Adrenal gland (tissue), 12 donors: ENCODE results near the gene KMT2C. TPM values are rescaled to one million over a fixed set of nuclear protein-coding genes. Genes with fewer than 3 reads are reported as not detected.

Source experiments
- DNase-seq, 7 donors: peaks; one replicate each; pipeline ENCODE4 v3.0.0-alpha.2; 2019 to 2020
- H3K27ac ChIP-seq, 5 donors: fragments of 200-600 bp; sonication (generic) in 4 of 5; 1 replicate in 3 of 5; 2 replicates in 2 of 5; pipeline versions ENCODE4 v1.5.1 to v1.8.0; 2016 to 2020; ENCODE audit warnings: mild to moderate bottlenecking in 1 of 5
- H3K27me3 ChIP-seq: fragments of 200-600 bp; 2 replicates; pipeline ENCODE4 v1.8.0; 2021
- H3K36me3 ChIP-seq, 2 donors: fragments of 200-600 bp; replicated peaks in 1 of 2; 1 replicate in 1 of 2; 2 replicates in 1 of 2; pipeline versions ENCODE4 v1.5.1 to v1.8.0; 2018 to 2022
- H3K4me1 ChIP-seq, 2 donors: fragments of 200-600 bp; replicated peaks in 1 of 2; 1 replicate in 1 of 2; 2 replicates in 1 of 2; pipeline versions ENCODE4 v1.5.1 to v1.8.0; 2018 to 2021
- H3K4me3 ChIP-seq, 4 donors: fragments of 200-600 bp; sonication (generic) in 3 of 4; one replicate each; pipeline ENCODE4 v1.5.1; 2016 to 2018
- H3K9me3 ChIP-seq, 3 donors: fragments of 200-600 bp; sonication (generic) in 1 of 3; replicated peaks in 1 of 3; 1 replicate in 2 of 3; 2 replicates in 1 of 3; pipeline versions ENCODE4 v1.5.1 to v1.8.0; 2016 to 2021
- CTCF ChIP-seq, 6 experiments: fragments of 450-650 bp in 4 of 6; fragments of 200-600 bp in 2 of 6; sonication (generic) in 1 of 6; IDR thresholded peaks; 1 replicate in 5 of 6; 2 replicates in 1 of 6; pipeline versions ENCODE4 v1.5.1 to v1.8.0; 2016 to 2021; ENCODE audit warnings: antibody characterized with exemption in 6 of 6, mild to moderate bottlenecking in 2 of 6, moderate library complexity in 1 of 6
- POLR2A ChIP-seq, 2 donors: fragments of 450-650 bp; IDR thresholded peaks; one replicate each; pipeline ENCODE4 v1.6.1; 2017; ENCODE audit warnings: antibody characterized with exemption in 2 of 2, mild to moderate bottlenecking in 2 of 2, moderate library complexity in 1 of 2
- WGBS, 4 donors: extraction: QIAGEN DNeasy Blood & Tissue Kit in 2 of 4; methylation state at CpG; one replicate each; pipeline versions ENCODE4 v1.1.5 to v1.1.7; 2013 to 2017; 5-methylcytosine and 5-hydroxymethylcytosine counted together
- intact Hi-C, 2 donors: fragments of 100-400 bp; cut with DNase I; formaldehyde crosslinking; loops; one replicate each; pipeline versions ENCODE4 v1.14.1 to v1.15.0; 2022 to 2023
- polyA plus RNA-seq, 3 donors: library from polyadenylated mRNA; stranded (reverse); fragments of 200-250 nt in 2 of 3; fragments of 350-450 nt in 1 of 3; fragmentation: Illumina TruSeq in 1 of 3; extraction: RNeasy Lipid Tissue Mini Kit (QIAGEN cat#74804) in 1 of 3; gene quantifications; one replicate each; pipeline ENCODE4 v1.2.3, GENCODE V29; 2013 to 2014
- total RNA-seq, 9 donors: library from RNA; depleted of rRNA in 4 of 9; stranded (reverse); fragments of >200 nt in 4 of 9; fragments of 120-200 nt in 1 of 9; fragmentation: NEBNext Ultra II Directional in 1 of 9; extraction: Animal tissue kit (Norgen Biotek cat#: 25700) in 1 of 9; gene quantifications; one replicate each; pipeline versions ENCODE4 v1.1.0 to v1.2.4, GENCODE V29; 2013 to 2023
- donor health status: healthy with polysubstance abuse.
- donor health status: Bipolar disorder and iron deficiency.
- donor health status: DM: yes; HTN: yes; CAD: no.
- donor health status: DM: no; HTN: no; CAD: no.
- donor health status: DM: no; HTN: no; CAD: no.
- donor health status: DM: yes; HTN: yes; CAD: no.

KMT2C gene
- total and polyA plus RNA-seq, 12 donors = 6.9 to 105 (median 55.6) TPM

GRCh38 chr7:152333134-152333533 lies 102.7 kb downstream of the KMT2C start:
- H3K4me1 ChIP-seq = peaks cover 6 to 23% of the 10 kb centered on the region in 2 donors
- intact Hi-C loops = loop anchor here (10.0 kb wide), 1 partner anchor 372 kb away; no protein-coding TSS in a partner anchor
- no peak for DNase-seq
- H3K27me3 ChIP-seq = no peaks in the 10 kb centered on the region
- TF ChIP-seq POLR2A (IDR thresholded peaks at IDR 0.05) (no peak), CTCF (IDR thresholded peaks at IDR 0.05) (no peak)
- WGBS, 4 donors = 94 to 98% (median 97%) methylated on average over 2 of the region's 2 CpGs
- no peak overlapping the region for H3K27ac ChIP-seq
- no peak overlapping the region for H3K4me3 ChIP-seq
- H3K9me3 ChIP-seq = no peaks in the 10 kb centered on the region
- no peaks in the 10 kb centered on the region for H3K36me3 ChIP-seq

- 94 to 98% (median 97%) methylated on average over 2 of the region's 2 CpGs for WGBS, 4 donors
- no peak overlapping the region for H3K4me3 ChIP-seq
- no peaks in the 10 kb centered on the region for H3K27me3 ChIP-seq
- intact Hi-C loops = loop anchor here (10.0 kb wide), 1 partner anchor 374 kb away; no protein-coding TSS in a partner anchor
- no peak for DNase-seq
- H3K36me3 ChIP-seq = no peaks in the 10 kb centered on the region
- H3K4me1 ChIP-seq = peaks cover 0 to 8% of the 10 kb centered on the region in 2 donors
- no peaks in the 10 kb centered on the region for H3K9me3 ChIP-seq
- TF ChIP-seq POLR2A (IDR thresholded peaks at IDR 0.05) = no peak
- no peak for TF ChIP-seq CTCF (IDR thresholded peaks at IDR 0.05)
- H3K27ac ChIP-seq = no peak overlapping the region
Measured at GRCh38 chr7:152330827-152331226, 105.0 kb downstream of the KMT2C start.

- H3K27me3 ChIP-seq = no peaks in the 10 kb centered on the region
- H3K36me3 ChIP-seq = no peaks in the 10 kb centered on the region
- H3K4me3 ChIP-seq = no peak overlapping the region
- TF ChIP-seq POLR2A (IDR thresholded peaks at IDR 0.05) (no peak), CTCF (IDR thresholded peaks at IDR 0.05) (no peak)
- intact Hi-C loops = no loop called here
- no peaks in the 10 kb centered on the region for H3K9me3 ChIP-seq
- no peak overlapping the region for H3K27ac ChIP-seq
- no peak for DNase-seq
- H3K4me1 ChIP-seq = no peaks in the 10 kb centered on the region
- 83 to 93% (median 84%) methylated on average over 2 of the region's 2 CpGs for WGBS, 4 donors
Measured at GRCh38 chr7:152329469-152329868, 106.3 kb downstream of the KMT2C start.

- H3K4me1 ChIP-seq = no peaks in the 10 kb centered on the region
- no peak for DNase-seq
- no peaks in the 10 kb centered on the region for H3K27me3 ChIP-seq
- TF ChIP-seq CTCF (IDR thresholded peaks at IDR 0.05) (no peak), POLR2A (IDR thresholded peaks at IDR 0.05) (no peak)
- H3K27ac ChIP-seq = no peak overlapping the region
- no peak overlapping the region for H3K4me3 ChIP-seq
- H3K36me3 ChIP-seq = no peaks in the 10 kb centered on the region
- 93 to 97% (median 95%) methylated on average over 1 of the region's 1 CpG for WGBS, 4 donors
- H3K9me3 ChIP-seq = no peaks in the 10 kb centered on the region
- intact Hi-C loops = no loop called here
Measured at GRCh38 chr7:152328234-152328633, 107.6 kb downstream of the KMT2C start.
